H1 (cell line): Measurements from ENCODE around the gene TEDC1. TPM values are rescaled to one million over a fixed set of nuclear protein-coding genes. Genes with fewer than 3 reads are reported as not detected.

Experiments
- CTCF ChIA-PET: fragments of 300-600 bp; sonication (Branson Sonifier 250); formaldehyde crosslinking; loops from one replicate; lab custom pipeline; 2021; ENCODE audit not compliant: partially characterized antibody; lab: Charles Lee
- POLR2A ChIA-PET: fragments of 300-600 bp; sonication (Branson Sonifier 250); formaldehyde crosslinking; loops from one replicate; lab custom pipeline; 2021; ENCODE audit warnings: inconsistent platforms; ENCODE audit not compliant: partially characterized antibody; lab: Charles Lee
- DNase-seq, 2 experiments: peaks; one replicate each; pipeline versions ENCODE4 v3.0.0 to v3.0.0-alpha.2; 2010 to 2022; ENCODE audit warnings: low spot score in 2 of 2, low read depth in 1 of 2, mixed read lengths in 1 of 2
- FAIRE-seq: peaks from 2 replicates; lab custom pipeline; 2011; peaks lifted over from hg19 to GRCh38; lab: Jason Lieb, UNC
- H2AFZ ChIP-seq: 2 replicates; pipeline ENCODE4 v1.8.1; 2012; ENCODE audit warnings: low read length, inconsistent platforms
- H2AK5ac ChIP-seq: 2 replicates; pipeline ENCODE4 v1.6.1; 2013; ENCODE audit warnings: low read depth, low read length
- H2BK120ac ChIP-seq: replicated peaks from 2 replicates; pipeline ENCODE3; 2013; ENCODE audit warnings: low read depth, low read length, inconsistent platforms
- H2BK12ac ChIP-seq: 2 replicates; pipeline ENCODE4 v1.6.1; 2013; ENCODE audit warnings: low read depth, low read length
- H2BK15ac ChIP-seq: 2 replicates; pipeline ENCODE4 v1.6.1; 2013; ENCODE audit warnings: low read length
- H2BK20ac ChIP-seq: 2 replicates; pipeline ENCODE4 v1.6.1; 2013; ENCODE audit warnings: low read length
- H2BK5ac ChIP-seq: 2 replicates; pipeline ENCODE4 v1.6.1; 2013; ENCODE audit warnings: low read depth, low read length
- H3K14ac ChIP-seq: 2 replicates; pipeline ENCODE4 v1.6.1; 2013; ENCODE audit warnings: inconsistent platforms; ENCODE audit not compliant: insufficient read length
- H3K18ac ChIP-seq: 2 replicates; pipeline ENCODE4 v1.6.1; 2013; ENCODE audit warnings: low read length; ENCODE audit errors: extremely low read depth
- H3K23ac ChIP-seq: 2 replicates; pipeline ENCODE4 v1.6.1; 2013; ENCODE audit warnings: inconsistent platforms; ENCODE audit not compliant: insufficient read length
- H3K23me2 ChIP-seq: 2 replicates; pipeline ENCODE4 v1.6.1; 2013; ENCODE audit warnings: low read depth, low read length
- H3K27ac ChIP-seq: 2 replicates; pipeline ENCODE4 v1.6.1; 2011; ENCODE audit warnings: low read depth, low read length, inconsistent platforms
- H3K27me3 ChIP-seq, 4 experiments: replicated peaks in 1 of 4; 1 replicate in 1 of 4; 2 replicates in 3 of 4; pipeline versions ENCODE4 v1.6.1 to v1.8.1; 2011 to 2013; ENCODE audit warnings: low read length in 3 of 4, mild to moderate bottlenecking in 3 of 4, inconsistent platforms in 2 of 4, mixed read lengths in 2 of 4, moderate library complexity in 1 of 4; ENCODE audit not compliant: control insufficient read depth in 3 of 4, insufficient read depth in 3 of 4; ENCODE audit errors: extremely low read depth in 1 of 4
- H3K36me3 ChIP-seq, 4 experiments: 2 replicates each; pipeline versions ENCODE4 v1.6.1 to v1.8.1; 2011 to 2013; ENCODE audit warnings: mild to moderate bottlenecking in 4 of 4, low read length in 3 of 4, moderate library complexity in 2 of 4, control low read depth in 1 of 4, inconsistent platforms in 1 of 4; ENCODE audit not compliant: insufficient read depth in 4 of 4, control insufficient read depth in 2 of 4
- H3K4ac ChIP-seq: replicated peaks from 2 replicates; pipeline ENCODE3; 2013; ENCODE audit warnings: low read length, low read depth, mixed read lengths, inconsistent platforms; ENCODE audit not compliant: insufficient read length
- H3K4me1 ChIP-seq, 4 experiments: replicated peaks in 1 of 4; 1 replicate in 1 of 4; 2 replicates in 3 of 4; pipeline versions ENCODE4 v1.6.1 to v1.8.1; 2011 to 2013; ENCODE audit warnings: low read length in 3 of 4, inconsistent platforms in 2 of 4, mixed read lengths in 1 of 4; ENCODE audit not compliant: insufficient read depth in 4 of 4, control insufficient read depth in 3 of 4
- H3K4me2 ChIP-seq, 2 experiments: 2 replicates each; pipeline versions ENCODE4 v1.6.1 to v1.8.1; 2011 to 2013; ENCODE audit warnings: low read depth in 2 of 2, low read length in 2 of 2, control low read depth in 1 of 2, inconsistent platforms in 1 of 2, mild to moderate bottlenecking in 1 of 2; ENCODE audit not compliant: insufficient read depth in 1 of 2
- H3K4me3 ChIP-seq, 4 experiments: fragments of 200-600, 300-600 bp in 1 of 4; sonication (generic), shearing (Covaris generic), sonication (Bioruptor Twin) in 1 of 4; 2 replicates each; pipeline versions ENCODE4 v1.5.1 to v1.8.1; 2011 to 2016; ENCODE audit warnings: low read length in 4 of 4, low read depth in 3 of 4, control low read depth in 2 of 4, inconsistent platforms in 2 of 4, mild to moderate bottlenecking in 2 of 4, mixed read lengths in 1 of 4, moderate library complexity in 1 of 4; ENCODE audit not compliant: insufficient read depth in 2 of 4; ENCODE audit errors: extremely low read depth in 1 of 4
- H3K56ac ChIP-seq: replicated peaks from 2 replicates; pipeline ENCODE3; 2013; ENCODE audit warnings: low read depth, mild to moderate bottlenecking, mixed read lengths, low read length, inconsistent platforms; ENCODE audit not compliant: insufficient read length
- H3K79me1 ChIP-seq: 2 replicates; pipeline ENCODE4 v1.6.1; 2013; ENCODE audit warnings: low read depth, low read length, control low read depth
- H3K79me2 ChIP-seq, 2 experiments: 2 replicates each; pipeline versions ENCODE4 v1.6.1 to v1.8.1; 2012 to 2013; ENCODE audit warnings: low read length in 2 of 2, mild to moderate bottlenecking in 2 of 2, inconsistent platforms in 1 of 2; ENCODE audit not compliant: insufficient read depth in 2 of 2, control insufficient read depth in 1 of 2
- H3K9ac ChIP-seq, 4 experiments: replicated peaks in 1 of 4; 1 replicate in 1 of 4; 2 replicates in 3 of 4; pipeline versions ENCODE4 v1.6.1 to v1.8.1; 2011 to 2013; ENCODE audit warnings: low read depth in 3 of 4, low read length in 3 of 4, control low read depth in 2 of 4, mild to moderate bottlenecking in 2 of 4, moderate library complexity in 2 of 4, inconsistent platforms in 1 of 4; ENCODE audit errors: extremely low read depth in 1 of 4
- H3K9me3 ChIP-seq, 2 experiments: 2 replicates each; pipeline versions ENCODE4 v1.6.1 to v1.8.1; 2012 to 2013; ENCODE audit warnings: mild to moderate bottlenecking in 2 of 2, moderate library complexity in 2 of 2, control low read depth in 1 of 2, inconsistent platforms in 1 of 2, low read depth in 1 of 2, low read length in 1 of 2, mixed read lengths in 1 of 2; ENCODE audit not compliant: insufficient read depth in 2 of 2
- H4K20me1 ChIP-seq, 2 experiments: replicated peaks in 1 of 2; 2 replicates each; pipeline versions ENCODE3 to v1.8.1; 2011 to 2013; ENCODE audit warnings: inconsistent platforms in 2 of 2, low read length in 2 of 2, mild to moderate bottlenecking in 1 of 2; ENCODE audit not compliant: insufficient read depth in 2 of 2, control insufficient read depth in 1 of 2
- H4K5ac ChIP-seq: 2 replicates; pipeline ENCODE4 v1.6.1; 2013; ENCODE audit warnings: low read length, low read depth, mixed read lengths, inconsistent platforms; ENCODE audit not compliant: insufficient read length
- H4K8ac ChIP-seq: 2 replicates; pipeline ENCODE4 v1.8.0; 2013; ENCODE audit warnings: mild to moderate bottlenecking, moderate library complexity, low read length, inconsistent platforms; ENCODE audit not compliant: insufficient read depth; ENCODE audit errors: extremely low read depth
- H4K91ac ChIP-seq: replicated peaks from 2 replicates; pipeline ENCODE3; 2013; ENCODE audit warnings: low read length, mixed read lengths, inconsistent platforms; ENCODE audit not compliant: insufficient read length
- CREB1 ChIP-seq: IDR thresholded peaks from 2 replicates; pipeline ENCODE4 v1.6.1; 2012; ENCODE audit warnings: inconsistent platforms
- SIX5 ChIP-seq: IDR thresholded peaks from 2 replicates; pipeline ENCODE4 v1.6.1; 2011; ENCODE audit warnings: mild to moderate bottlenecking, low read depth, low read length
- WGBS, 2 experiments: shearing (Covaris generic) in 1 of 2; methylation state at CpG; one replicate each; pipeline versions ENCODE4 v1.1.6 to v1.1.7; 2013 to 2015; ENCODE audit warnings: low lambda C conversion rate in 2 of 2, mixed read lengths in 2 of 2, inconsistent platforms in 1 of 2, low coverage in 1 of 2, missing lambda C conversion rate in 1 of 2; ENCODE audit not compliant: insufficient replicate concordance in 2 of 2, insufficient coverage in 1 of 2, insufficient read length in 1 of 2; ENCODE audit errors: extremely low coverage in 1 of 2, missing lambda C conversion rate in 1 of 2; 5-methylcytosine and 5-hydroxymethylcytosine counted together
- polyA plus RNA-seq, 7 experiments: library from polyadenylated mRNA; depleted of rRNA in 3 of 7; stranded (reverse) in 5 of 7; unstranded in 2 of 7; fragments of >200 nt in 5 of 7; fragments of 200-250 nt in 2 of 7; gene quantifications; 1 replicate in 5 of 7; 2 replicates in 1 of 7; 4 replicates in 1 of 7; pipeline versions ENCODE4 v1.2.1 to v1.2.3, GENCODE V29; 2011 to 2013; ENCODE audit warnings: missing spikeins in 2 of 7, mixed read lengths in 2 of 7
- total RNA-seq: library from RNA; stranded (reverse); fragmentation: NEBNext Ultra II Directional; extraction: Animal tissue kit (Norgen Biotek cat#: 25700); gene quantifications from 2 replicates; pipeline ENCODE4 v1.2.1, GENCODE V29; 2021

The TEDC1 gene
- total and polyA plus RNA-seq, 2 of the 8 experiments (the other 6 are each of a cell fraction or from before 2014, with no cell fraction given): 5.6 to 14.8 TPM

- CTCF ChIA-PET: interaction anchor here (1.1 to 5.3 kb wide), 5 partner anchors 13 to 96 kb away, joined by 3 to 27 read pairs (median 6); no protein-coding TSS in a partner anchor
- Histone ChIP-seq H3K23ac (no peak overlapping the region), H2BK120ac (no peak overlapping the region), H3K79me2 (no peaks in the 10 kb centered on the region; a peak in 1 of 4 replicates), H2BK12ac (no peak overlapping the region), H3K23me2 (no peaks in the 10 kb centered on the region), H3K14ac (no peak overlapping the region), H3K56ac (no peak overlapping the region), H3K27me3 (no peaks in the 10 kb centered on the region), H3K9me3 (no peaks in the 10 kb centered on the region), H3K4me2 (no peak overlapping the region), H2BK20ac (no peak overlapping the region), H3K4me1 (peaks cover 0 to 9% (median 1%) of the 10 kb centered on the region in 4 experiments; a peak in 3 of 7 replicates), H2BK15ac (no peak overlapping the region), H3K79me1 (no peaks in the 10 kb centered on the region), H3K4me3 (no peak overlapping the region), H3K27ac (no peak overlapping the region)
- POLR2A ChIA-PET: interaction anchor here (1.2 kb wide), 1 partner anchor 82 kb away, joined by 3 read pairs; no protein-coding TSS in a partner anchor
- no peak for FAIRE-seq
- TF ChIP-seq SIX5 (no peak), CREB1 (no peak)
- TF ChIP-seq, all 59 proteins: peak for 0
- 93% methylated on average over 26 of the region's 53 CpGs; no CpG with 5 or more reads in 1 of the 2 experiments for WGBS, 2 experiments
- Histone ChIP-seq H2BK5ac (no peak overlapping the region), H3K36me3 (peaks cover 11 to 71% (median 32%) of the 10 kb centered on the region in 4 experiments; a peak in 7 of 8 replicates), H3K4ac (no peak overlapping the region), H3K18ac (no peak overlapping the region), H4K8ac (no peak overlapping the region), H4K20me1 (peaks cover 9 to 34% of the 10 kb centered on the region in 2 experiments), H3K9ac (no peak overlapping the region), H4K91ac (no peak overlapping the region), H4K5ac (no peak overlapping the region), H2AK5ac (no peak overlapping the region), H2AFZ (no peak overlapping the region)
- no peak for DNase-seq
Observed at GRCh38 chr14:105466531-105467248, 24.4 kb upstream of the TEDC1 start.
